Tongue (tissue), 1 donor: ENCODE data around the gene TMEM86A. TPM values are rescaled to one million over a fixed set of nuclear protein-coding genes. Genes with fewer than 3 reads are reported as not detected.

Experiments
- total RNA-seq: library from RNA; depleted of rRNA; stranded (reverse); fragments of >200 nt; gene quantifications from one replicate; pipeline ENCODE4 v1.2.3, GENCODE V29; 2014

TMEM86A gene
- total RNA-seq, 1 donor from 2014 or later, result 1.0 TPM

Other genes with a start within 250 kb of the TMEM86A start
- gene LDHAL6A, start 242.9 kb upstream of the TMEM86A start, total RNA-seq, result not detected
- gene TSG101, start 171.8 kb upstream of the TMEM86A start, total RNA-seq, result 65.6 TPM
- 26.5 TPM for gene UEVLD, start 110.0 kb upstream of the TMEM86A start, total RNA-seq
- gene MISFA, start 99.0 kb upstream of the TMEM86A start, total RNA-seq, result not detected
- 26.6 TPM for gene SPTY2D1, start 64.4 kb upstream of the TMEM86A start, total RNA-seq
- 6.2 TPM for gene IGSF22, start 27.4 kb downstream of the TMEM86A start, total RNA-seq
- 0.62 TPM for gene PTPN5, start 93.0 kb downstream of the TMEM86A start, total RNA-seq
- not detected for gene MRGPRX1, start 240.6 kb downstream of the TMEM86A start, total RNA-seq